GM23248 (cell line): ENCODE data around the gene HOXC6.

ENCODE experiments used
- EZH2 ChIP-seq: fragments of 200-600 bp; sonication (generic); IDR thresholded peaks from 2 replicates; pipeline ENCODE4 v1.6.1; 2018; ENCODE audit warnings: antibody characterized with exemption, mild to moderate bottlenecking; ENCODE audit not compliant: insufficient read depth, poor library complexity, severe bottlenecking
- EZH2phosphoT487 ChIP-seq: fragments of 200-600 bp; sonication (generic); IDR thresholded peaks from 2 replicates; pipeline ENCODE4 v1.6.1; 2018; ENCODE audit warnings: antibody characterized with exemption, moderate library complexity, mild to moderate bottlenecking, low read depth; ENCODE audit not compliant: insufficient read depth

DNA sequence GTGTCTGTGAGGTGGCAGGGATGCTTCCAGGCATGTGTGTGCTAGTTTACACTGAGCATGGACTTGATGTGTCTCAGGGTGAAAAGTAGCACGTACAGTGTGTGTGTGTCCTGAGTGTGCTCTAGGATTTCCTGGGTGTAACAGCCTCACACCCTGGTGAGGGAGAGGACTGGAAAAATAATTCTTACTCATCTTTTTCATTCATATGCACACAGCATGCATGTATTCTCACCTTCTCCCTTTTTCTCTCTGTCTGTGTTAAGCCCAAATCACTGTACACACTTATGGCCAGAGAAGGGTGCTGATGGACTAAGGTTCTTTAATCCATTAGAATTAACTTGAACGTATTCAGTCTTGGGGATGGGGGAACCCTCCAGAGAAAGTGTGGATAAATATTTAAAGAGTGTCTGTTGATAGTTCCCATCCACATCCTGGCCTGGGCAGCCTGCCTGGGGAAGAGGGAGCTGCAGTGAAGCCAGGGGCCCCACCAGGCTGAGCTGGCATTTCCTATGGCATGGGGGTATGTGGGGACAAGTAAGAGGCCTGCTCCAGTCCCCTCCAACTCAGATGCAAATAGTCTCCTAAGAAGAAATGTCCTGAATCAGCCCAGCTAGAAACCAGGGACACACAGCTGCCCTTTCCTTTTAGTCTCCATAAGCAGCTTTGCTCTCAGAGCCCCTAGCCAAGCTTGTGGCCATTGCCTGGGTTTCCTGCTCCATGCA, 20.5 kb upstream of the HOXC6 start:
- TF ChIP-seq EZH2phosphoT487: no peak
- no peak for TF ChIP-seq EZH2
